ENCODE data around the gene KCNA10.

DNA sequence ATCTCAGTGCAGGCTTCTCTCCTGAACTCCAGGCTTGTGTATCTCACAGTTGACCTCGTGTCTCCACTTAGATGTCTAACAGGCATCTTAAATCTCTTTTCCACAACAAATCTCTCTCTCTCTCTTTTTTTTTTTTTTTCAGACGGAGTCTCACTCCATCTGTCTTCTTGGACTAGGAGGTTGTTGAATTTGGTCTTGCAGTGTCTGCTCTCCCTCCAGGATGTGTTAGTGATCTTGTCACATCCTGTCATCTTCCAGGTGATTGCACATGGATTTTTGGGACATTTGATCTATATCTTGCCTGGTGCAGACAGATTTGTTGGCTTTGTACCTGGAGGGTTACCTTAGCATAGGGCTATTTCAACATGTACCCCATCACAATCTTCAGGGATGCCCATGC, 26.5 kb upstream of the KCNA10 start:
- TF ChIP-seq EZH2 (IDR thresholded peaks at IDR 0.05; ENCODE audit: low read length, missing control alignments) = no peak
- TF ChIP-seq, protein P1, sequence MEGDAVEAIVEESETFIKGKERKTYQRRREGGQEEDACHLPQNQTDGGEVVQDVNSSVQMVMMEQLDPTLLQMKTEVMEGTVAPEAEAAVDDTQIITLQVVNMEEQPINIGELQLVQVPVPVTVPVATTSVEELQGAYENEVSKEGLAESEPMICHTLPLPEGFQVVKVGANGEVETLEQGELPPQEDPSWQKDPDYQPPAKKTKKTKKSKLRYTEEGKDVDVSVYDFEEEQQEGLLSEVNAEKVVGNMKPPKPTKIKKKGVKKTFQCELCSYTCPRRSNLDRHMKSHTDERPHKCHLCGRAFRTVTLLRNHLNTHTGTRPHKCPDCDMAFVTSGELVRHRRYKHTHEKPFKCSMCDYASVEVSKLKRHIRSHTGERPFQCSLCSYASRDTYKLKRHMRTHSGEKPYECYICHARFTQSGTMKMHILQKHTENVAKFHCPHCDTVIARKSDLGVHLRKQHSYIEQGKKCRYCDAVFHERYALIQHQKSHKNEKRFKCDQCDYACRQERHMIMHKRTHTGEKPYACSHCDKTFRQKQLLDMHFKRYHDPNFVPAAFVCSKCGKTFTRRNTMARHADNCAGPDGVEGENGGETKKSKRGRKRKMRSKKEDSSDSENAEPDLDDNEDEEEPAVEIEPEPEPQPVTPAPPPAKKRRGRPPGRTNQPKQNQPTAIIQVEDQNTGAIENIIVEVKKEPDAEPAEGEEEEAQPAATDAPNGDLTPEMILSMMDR (conservative IDR thresholded peaks at IDR 0.05 in 1 of 2, IDR thresholded peaks at IDR 0.05 in 1 of 2; ENCODE audit: low read depth in 1 of 2, low read length in 2 of 2) = no peak
